HG03432 (cell line): ENCODE measurements around the gene ZNF700.
"Not testable (repeated sequence)": the region's sequence is repeated elsewhere in the genome, so short reads cannot be mapped to it uniquely, and the experiment has no call there.

Experiments used
- ATAC-seq: cut with Tn5 transposase; IDR thresholded peaks from one replicate; pipeline ENCODE4 v1.9.1; 2021; ENCODE audit warnings: mild to moderate bottlenecking, moderate library complexity; ENCODE audit not compliant: unreplicated experiment

The ZNF700 gene

GRCh38 chr19:11986754-11987153 is 61.8 kb downstream of the ZNF700 start:
- ATAC-seq = no peak

GRCh38 chr19:11987405-11988281 is 62.7 kb downstream of the ZNF700 start:
- ATAC-seq = peak; percentile 83

- no peak for ATAC-seq
These were observed 64.2 kb downstream of the ZNF700 start for GRCh38 chr19:11989112-11989456.

GRCh38 chr19:11991921-11992320 is 67.0 kb downstream of the ZNF700 start:
- not testable (repeated sequence) for ATAC-seq

GRCh38 chr19:11995174-11995573 is 70.3 kb downstream of the ZNF700 start:
- no peak for ATAC-seq
